ENCODE results near the gene PLEKHB2.

The PLEKHB2 gene

GRCh38 chr2:131120815-131121317 is 15.7 kb downstream of the PLEKHB2 start:
- no peak overlapping the region for H3K9ac ChIP-seq (ENCODE audit: low read length in 5 of 5)
- peaks cover 0 to 8% (median 0%) of the 10 kb centered on the region in 5 donors for H3K4me1 ChIP-seq (ENCODE audit: control insufficient read depth in 5 of 5, insufficient read depth in 5 of 5, low read length in 5 of 5)
- no peak overlapping the region for H3K4me3 ChIP-seq (ENCODE audit: low read depth in 1 of 5, low read length in 5 of 5)
- H3K36me3 ChIP-seq (ENCODE audit: control insufficient read depth in 5 of 5, insufficient read depth in 5 of 5, low read length in 5 of 5) = peaks cover 8 to 32% (median 15%) of the 10 kb centered on the region in 5 donors
- H3K27ac ChIP-seq (ENCODE audit: low read depth, low read length) = no peak overlapping the region
- H3K9me3 ChIP-seq (ENCODE audit: control insufficient read depth in 5 of 5, low read length in 5 of 5) = no peaks in the 10 kb centered on the region
- no peaks in the 10 kb centered on the region for H3K27me3 ChIP-seq (ENCODE audit: control insufficient read depth in 5 of 5, insufficient read depth in 4 of 5, low read length in 5 of 5)

- peaks cover 8 to 34% (median 18%) of the 10 kb centered on the region in 5 donors for H3K36me3 ChIP-seq (ENCODE audit: control insufficient read depth in 5 of 5, insufficient read depth in 5 of 5, low read length in 5 of 5)
- H3K27ac ChIP-seq (ENCODE audit: low read depth, low read length) = no peak overlapping the region
- no peaks in the 10 kb centered on the region for H3K27me3 ChIP-seq (ENCODE audit: control insufficient read depth in 5 of 5, insufficient read depth in 4 of 5, low read length in 5 of 5)
- H3K4me3 ChIP-seq (ENCODE audit: low read depth in 1 of 5, low read length in 5 of 5) = no peak overlapping the region
- H3K9me3 ChIP-seq (ENCODE audit: control insufficient read depth in 5 of 5, low read length in 5 of 5) = no peaks in the 10 kb centered on the region
- H3K4me1 ChIP-seq (ENCODE audit: control insufficient read depth in 5 of 5, insufficient read depth in 5 of 5, low read length in 5 of 5) = peaks cover 0 to 8% (median 0%) of the 10 kb centered on the region in 5 donors
- no peak overlapping the region for H3K9ac ChIP-seq (ENCODE audit: low read length in 5 of 5)
Measured at GRCh38 chr2:131121464-131121863, 16.3 kb downstream of the PLEKHB2 start.

- H3K4me1 ChIP-seq (ENCODE audit: control insufficient read depth in 5 of 5, insufficient read depth in 5 of 5, low read length in 5 of 5) = peaks cover 0 to 15% (median 5%) of the 10 kb centered on the region in 5 donors
- no peak overlapping the region for H3K9ac ChIP-seq (ENCODE audit: low read length in 5 of 5)
- H3K27me3 ChIP-seq (ENCODE audit: control insufficient read depth in 5 of 5, insufficient read depth in 4 of 5, low read length in 5 of 5) = no peaks in the 10 kb centered on the region
- no peak overlapping the region for H3K27ac ChIP-seq (ENCODE audit: low read depth, low read length)
- H3K4me3 ChIP-seq (ENCODE audit: low read depth in 1 of 5, low read length in 5 of 5) = no peak overlapping the region
- no peaks in the 10 kb centered on the region for H3K9me3 ChIP-seq (ENCODE audit: control insufficient read depth in 5 of 5, low read length in 5 of 5)
- H3K36me3 ChIP-seq (ENCODE audit: control insufficient read depth in 5 of 5, insufficient read depth in 5 of 5, low read length in 5 of 5) = peaks cover 11 to 40% (median 28%) of the 10 kb centered on the region in 5 donors
Measured at GRCh38 chr2:131122496-131122895, 17.4 kb downstream of the PLEKHB2 start.

GRCh38 chr2:131123192-131123591 is 18.1 kb downstream of the PLEKHB2 start:
- Histone ChIP-seq H3K4me1 (ENCODE audit: control insufficient read depth in 5 of 5, insufficient read depth in 5 of 5, low read length in 5 of 5) (peaks cover 0 to 15% (median 5%) of the 10 kb centered on the region in 5 donors), H3K36me3 (ENCODE audit: control insufficient read depth in 5 of 5, insufficient read depth in 5 of 5, low read length in 5 of 5) (peaks cover 16 to 47% (median 35%) of the 10 kb centered on the region in 5 donors), H3K9ac (ENCODE audit: low read length in 5 of 5) (no peak overlapping the region), H3K27me3 (ENCODE audit: control insufficient read depth in 5 of 5, insufficient read depth in 4 of 5, low read length in 5 of 5) (no peaks in the 10 kb centered on the region), H3K9me3 (ENCODE audit: control insufficient read depth in 5 of 5, low read length in 5 of 5) (no peaks in the 10 kb centered on the region), H3K4me3 (ENCODE audit: low read depth in 1 of 5, low read length in 5 of 5) (no peak overlapping the region), H3K27ac (ENCODE audit: low read depth, low read length) (no peak overlapping the region)

- Histone ChIP-seq H3K27me3 (ENCODE audit: control insufficient read depth in 5 of 5, insufficient read depth in 4 of 5, low read length in 5 of 5) (no peaks in the 10 kb centered on the region), H3K9ac (ENCODE audit: low read length in 5 of 5) (no peak overlapping the region), H3K4me3 (ENCODE audit: low read depth in 1 of 5, low read length in 5 of 5) (no peak overlapping the region), H3K9me3 (ENCODE audit: control insufficient read depth in 5 of 5, low read length in 5 of 5) (no peaks in the 10 kb centered on the region), H3K4me1 (ENCODE audit: control insufficient read depth in 5 of 5, insufficient read depth in 5 of 5, low read length in 5 of 5) (peaks cover 0 to 15% (median 5%) of the 10 kb centered on the region in 5 donors), H3K36me3 (ENCODE audit: control insufficient read depth in 5 of 5, insufficient read depth in 5 of 5, low read length in 5 of 5) (peaks cover 22 to 66% (median 50%) of the 10 kb centered on the region in 5 donors), H3K27ac (ENCODE audit: low read depth, low read length) (no peak overlapping the region)
Measured at GRCh38 chr2:131125195-131125757, 20.1 kb downstream of the PLEKHB2 start.

- Histone ChIP-seq H3K4me1 (ENCODE audit: control insufficient read depth in 5 of 5, insufficient read depth in 5 of 5, low read length in 5 of 5) (peaks cover 0 to 15% (median 5%) of the 10 kb centered on the region in 5 donors), H3K27ac (ENCODE audit: low read depth, low read length) (no peak overlapping the region), H3K36me3 (ENCODE audit: control insufficient read depth in 5 of 5, insufficient read depth in 5 of 5, low read length in 5 of 5) (peaks cover 26 to 74% (median 60%) of the 10 kb centered on the region in 5 donors)
Measured at GRCh38 chr2:131126436-131126835, 21.3 kb downstream of the PLEKHB2 start.

GRCh38 chr2:131127076-131127475 is 21.9 kb downstream of the PLEKHB2 start:
- Histone ChIP-seq H3K4me1 (ENCODE audit: control insufficient read depth in 5 of 5, insufficient read depth in 5 of 5, low read length in 5 of 5) (peaks cover 0 to 17% (median 5%) of the 10 kb centered on the region in 5 donors), H3K36me3 (ENCODE audit: control insufficient read depth in 5 of 5, insufficient read depth in 5 of 5, low read length in 5 of 5) (peaks cover 25 to 75% (median 63%) of the 10 kb centered on the region in 5 donors), H3K9me3 (ENCODE audit: control insufficient read depth in 5 of 5, low read length in 5 of 5) (no peaks in the 10 kb centered on the region), H3K27me3 (ENCODE audit: control insufficient read depth in 5 of 5, insufficient read depth in 4 of 5, low read length in 5 of 5) (no peaks in the 10 kb centered on the region), H3K27ac (ENCODE audit: low read depth, low read length) (no peak overlapping the region), H3K9ac (ENCODE audit: low read length in 5 of 5) (no peak overlapping the region), H3K4me3 (ENCODE audit: low read depth in 1 of 5, low read length in 5 of 5) (no peak overlapping the region)

More at GRCh38 chr2:131126436-131126835, 21.3 kb downstream of the PLEKHB2 start:
- Histone ChIP-seq H3K4me3 (ENCODE audit: low read depth in 1 of 5, low read length in 5 of 5) (no peak overlapping the region), H3K9ac (ENCODE audit: low read length in 5 of 5) (no peak overlapping the region), H3K9me3 (ENCODE audit: control insufficient read depth in 5 of 5, low read length in 5 of 5) (no peaks in the 10 kb centered on the region), H3K27me3 (ENCODE audit: control insufficient read depth in 5 of 5, insufficient read depth in 4 of 5, low read length in 5 of 5) (no peaks in the 10 kb centered on the region)

- Histone ChIP-seq H3K9me3 (ENCODE audit: control insufficient read depth in 5 of 5, low read length in 5 of 5) (no peaks in the 10 kb centered on the region), H3K36me3 (ENCODE audit: control insufficient read depth in 5 of 5, insufficient read depth in 5 of 5, low read length in 5 of 5) (peaks cover 20 to 75% (median 61%) of the 10 kb centered on the region in 5 donors), H3K27ac (ENCODE audit: low read depth, low read length) (no peak overlapping the region), H3K4me1 (ENCODE audit: control insufficient read depth in 5 of 5, insufficient read depth in 5 of 5, low read length in 5 of 5) (peaks cover 0 to 17% (median 5%) of the 10 kb centered on the region in 5 donors), H3K4me3 (ENCODE audit: low read depth in 1 of 5, low read length in 5 of 5) (no peak overlapping the region), H3K27me3 (ENCODE audit: control insufficient read depth in 5 of 5, insufficient read depth in 4 of 5, low read length in 5 of 5) (no peaks in the 10 kb centered on the region), H3K9ac (ENCODE audit: low read length in 5 of 5) (no peak overlapping the region)
Measured at GRCh38 chr2:131127981-131128380, 22.8 kb downstream of the PLEKHB2 start.

GRCh38 chr2:131130298-131130596 is 25.1 kb downstream of the PLEKHB2 start:
- H3K27ac ChIP-seq (ENCODE audit: low read depth, low read length) = no peak overlapping the region
- H3K9ac ChIP-seq (ENCODE audit: low read length in 5 of 5) = no peak overlapping the region
- peaks cover 0 to 17% (median 5%) of the 10 kb centered on the region in 5 donors for H3K4me1 ChIP-seq (ENCODE audit: control insufficient read depth in 5 of 5, insufficient read depth in 5 of 5, low read length in 5 of 5)
- H3K27me3 ChIP-seq (ENCODE audit: control insufficient read depth in 5 of 5, insufficient read depth in 4 of 5, low read length in 5 of 5) = no peaks in the 10 kb centered on the region
- no peak overlapping the region for H3K4me3 ChIP-seq (ENCODE audit: low read depth in 1 of 5, low read length in 5 of 5)
- H3K36me3 ChIP-seq (ENCODE audit: control insufficient read depth in 5 of 5, insufficient read depth in 5 of 5, low read length in 5 of 5) = peaks cover 27 to 75% (median 62%) of the 10 kb centered on the region in 5 donors
- no peaks in the 10 kb centered on the region for H3K9me3 ChIP-seq (ENCODE audit: control insufficient read depth in 5 of 5, low read length in 5 of 5)

- Histone ChIP-seq H3K27ac (ENCODE audit: low read depth, low read length) (no peak overlapping the region), H3K9ac (ENCODE audit: low read length in 5 of 5) (no peak overlapping the region), H3K36me3 (ENCODE audit: control insufficient read depth in 5 of 5, insufficient read depth in 5 of 5, low read length in 5 of 5) (peaks cover 23 to 57% (median 41%) of the 10 kb centered on the region in 5 donors), H3K27me3 (ENCODE audit: control insufficient read depth in 5 of 5, insufficient read depth in 4 of 5, low read length in 5 of 5) (no peaks in the 10 kb centered on the region), H3K4me3 (ENCODE audit: low read depth in 1 of 5, low read length in 5 of 5) (no peak overlapping the region), H3K4me1 (ENCODE audit: control insufficient read depth in 5 of 5, insufficient read depth in 5 of 5, low read length in 5 of 5) (peaks cover 0 to 5% (median 0%) of the 10 kb centered on the region in 5 donors), H3K9me3 (ENCODE audit: control insufficient read depth in 5 of 5, low read length in 5 of 5) (no peaks in the 10 kb centered on the region)
Measured at GRCh38 chr2:131132729-131133128, 27.6 kb downstream of the PLEKHB2 start.
